Loucy (cell line): ENCODE results near the gene C1orf50.

Source experiments
- H2AFZ ChIP-seq: fragments of 200-600 bp; sonication (generic); 2 replicates; pipeline ENCODE4 v1.6.0; 2016; ENCODE audit warnings: antibody characterized with exemption, mild to moderate bottlenecking, low read length, moderate library complexity
- H3F3A ChIP-seq: fragments of 200-600 bp; 2 replicates; pipeline ENCODE4 v1.6.0; 2016; ENCODE audit warnings: antibody characterized with exemption, low read depth, mild to moderate bottlenecking
- H3K27me3 ChIP-seq: fragments of 200-600 bp; sonication (generic); 2 replicates; pipeline ENCODE4 v1.6.1; 2014; ENCODE audit warnings: low read length, mild to moderate bottlenecking; ENCODE audit not compliant: insufficient read depth, poor library complexity, severe bottlenecking
- H3K36me3 ChIP-seq: fragments of 200-600 bp; sonication (generic); 2 replicates; pipeline ENCODE4 v1.6.1; 2016; ENCODE audit warnings: low read length; ENCODE audit not compliant: insufficient read depth
- H3K4me1 ChIP-seq: fragments of 200-600 bp; sonication (generic); 2 replicates; pipeline ENCODE4 v1.5.1; 2014; ENCODE audit warnings: low read length, mild to moderate bottlenecking; ENCODE audit not compliant: insufficient read depth, poor library complexity, severe bottlenecking
- H3K4me2 ChIP-seq: fragments of 200-600 bp; sonication (generic); 2 replicates; pipeline ENCODE4 v1.6.0; 2014; ENCODE audit warnings: antibody characterized with exemption, low read length, low read depth, mild to moderate bottlenecking; ENCODE audit not compliant: poor library complexity, severe bottlenecking
- H3K4me3 ChIP-seq: fragments of 200-600 bp; sonication (generic); 2 replicates; pipeline ENCODE4 v1.5.1; 2014; ENCODE audit warnings: low read length, mild to moderate bottlenecking, mixed read lengths; ENCODE audit not compliant: poor library complexity, severe bottlenecking
- H3K79me2 ChIP-seq: fragments of 200-600 bp; sonication (generic); 2 replicates; pipeline ENCODE4 v1.6.1; 2014; ENCODE audit warnings: low read length; ENCODE audit not compliant: insufficient read depth
- H3K9ac ChIP-seq: fragments of 200-600 bp; sonication (generic); 2 replicates; pipeline ENCODE4 v1.6.0; 2014; ENCODE audit warnings: mild to moderate bottlenecking, low read depth, low read length, moderate library complexity; ENCODE audit not compliant: poor library complexity, severe bottlenecking
- H3K9me2 ChIP-seq: fragments of 200-600 bp; sonication (generic); replicated peaks from 2 replicates; pipeline ENCODE4 v1.6.1; 2016; ENCODE audit warnings: low read depth, low read length, mixed read lengths
- H3K9me3 ChIP-seq: fragments of 200-600 bp; sonication (generic); 2 replicates; pipeline ENCODE4 v1.6.1; 2014; ENCODE audit warnings: mild to moderate bottlenecking, antibody characterized with exemption, low read length, low read depth; ENCODE audit not compliant: insufficient read depth
- H4K20me1 ChIP-seq: fragments of 200-600 bp; sonication (generic); 2 replicates; pipeline ENCODE4 v1.6.0; 2014; ENCODE audit warnings: antibody characterized with exemption, low read length, mild to moderate bottlenecking; ENCODE audit not compliant: insufficient read depth, poor library complexity, severe bottlenecking
- CTCF ChIP-seq: fragments of 200-600 bp; sonication (generic); conservative IDR thresholded peaks from 2 replicates; pipeline ENCODE4 v1.5.1; 2014; ENCODE audit warnings: mild to moderate bottlenecking, antibody characterized with exemption, low read length
- EZH2phosphoT487 ChIP-seq: fragments of 200-600 bp; IDR thresholded peaks from 2 replicates; pipeline ENCODE4 v1.6.1; 2018; ENCODE audit warnings: antibody characterized with exemption, mild to moderate bottlenecking, moderate library complexity, borderline replicate concordance

C1orf50 gene

GRCh38 chr1:42742617-42743316 lies 24.3 kb upstream of the C1orf50 start:
- TF ChIP-seq CTCF (no peak), EZH2phosphoT487 (no peak)
- Histone ChIP-seq H4K20me1 (no peaks in the 10 kb centered on the region), H3K9me3 (no peaks in the 10 kb centered on the region), H3F3A (no peaks in the 10 kb centered on the region), H3K4me2 (no peak overlapping the region), H3K9ac (no peak overlapping the region), H3K79me2 (no peaks in the 10 kb centered on the region), H3K4me1 (no peaks in the 10 kb centered on the region), H3K36me3 (peaks cover 12% of the 10 kb centered on the region; the same call in 1 of the 2 replicates), H2AFZ (no peak overlapping the region), H3K9me2 (no peaks in the 10 kb centered on the region), H3K27me3 (no peaks in the 10 kb centered on the region), H3K4me3 (no peak overlapping the region)

- Histone ChIP-seq H3K4me1 (no peaks in the 10 kb centered on the region), H3K9ac (no peak overlapping the region), H3K27me3 (no peaks in the 10 kb centered on the region), H3K36me3 (peaks cover 12% of the 10 kb centered on the region; the same call in 1 of the 2 replicates), H3K4me3 (no peak overlapping the region), H4K20me1 (no peaks in the 10 kb centered on the region), H3K79me2 (no peaks in the 10 kb centered on the region), H3K9me2 (no peaks in the 10 kb centered on the region), H3F3A (no peaks in the 10 kb centered on the region), H3K4me2 (no peak overlapping the region), H2AFZ (no peak overlapping the region), H3K9me3 (no peaks in the 10 kb centered on the region)
- TF ChIP-seq EZH2phosphoT487 = no peak
- no peak for TF ChIP-seq CTCF
Measured at GRCh38 chr1:42743317-42744147, 23.5 kb upstream of the C1orf50 start.

DNA sequence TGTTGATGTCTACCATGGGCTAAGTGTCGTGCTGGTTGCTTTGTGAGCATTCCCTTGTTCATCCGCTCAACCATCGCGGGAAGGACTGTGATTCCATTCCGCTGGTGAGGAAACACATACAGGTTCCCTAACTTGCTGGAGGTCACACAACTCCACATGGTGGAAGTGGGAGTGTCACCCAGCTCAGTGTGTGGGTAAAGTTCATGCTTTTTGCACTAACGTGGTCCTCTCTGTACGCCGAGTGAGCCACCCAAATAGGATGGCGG lies 23.0 kb upstream of the C1orf50 start:
- no peaks in the 10 kb centered on the region for H3K4me1 ChIP-seq
- no peak overlapping the region for H2AFZ ChIP-seq
- H3K36me3 ChIP-seq = peaks cover 12% of the 10 kb centered on the region; the same call in 1 of the 2 replicates
- H3F3A ChIP-seq = no peaks in the 10 kb centered on the region
- no peak overlapping the region for H3K9ac ChIP-seq
- TF ChIP-seq EZH2phosphoT487 (no peak), CTCF (no peak)
- no peaks in the 10 kb centered on the region for H3K9me3 ChIP-seq
- H3K4me3 ChIP-seq = no peak overlapping the region
- no peaks in the 10 kb centered on the region for H3K9me2 ChIP-seq
- no peaks in the 10 kb centered on the region for H3K79me2 ChIP-seq
- no peak overlapping the region for H3K4me2 ChIP-seq
- H4K20me1 ChIP-seq = no peaks in the 10 kb centered on the region
- H3K27me3 ChIP-seq = no peaks in the 10 kb centered on the region
